Measurements from ENCODE around the gene ADPRHL1.

DNA sequence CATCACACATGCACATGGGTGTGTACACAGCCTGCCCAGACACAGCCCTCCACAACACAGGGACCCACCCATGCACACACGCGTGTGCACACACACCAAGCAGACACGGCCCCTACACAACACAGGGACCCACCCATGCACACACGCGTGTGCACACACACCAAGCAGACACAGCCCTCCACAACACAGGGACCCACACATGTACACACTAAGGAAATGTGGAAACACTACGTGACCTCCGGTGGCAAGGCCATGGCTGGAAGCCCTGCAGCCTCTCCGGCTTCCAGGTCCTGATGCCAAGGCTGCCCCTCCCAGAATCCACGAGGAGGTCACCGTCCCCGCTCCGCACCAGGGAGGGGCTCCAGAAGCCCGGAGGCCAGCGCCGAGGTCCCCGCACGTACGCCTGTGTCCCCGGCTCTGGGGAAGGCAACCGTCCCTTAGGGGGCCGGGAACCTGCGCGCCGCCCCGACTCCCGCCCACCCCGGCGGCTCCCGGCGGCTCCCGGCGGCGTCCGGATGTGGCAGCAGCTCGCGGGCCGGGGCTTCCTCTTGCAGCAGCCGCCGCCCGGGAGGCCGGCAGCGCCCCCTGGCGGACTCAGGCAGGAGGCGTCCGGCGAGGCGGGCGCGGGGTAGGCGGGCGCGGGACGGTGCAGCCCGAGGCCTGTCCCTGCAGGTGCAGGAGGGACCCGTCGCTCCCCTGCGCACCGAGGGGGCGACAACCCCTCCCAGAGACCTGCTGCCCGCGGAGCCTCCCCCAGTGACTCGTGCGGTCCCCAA is 59.5 kb downstream of the ADPRHL1 start:
- peak; percentile 61; the same call in 1 of the 2 replicates for TF ChIP-seq CTCF (conservative IDR thresholded peaks at IDR 0.05)
- no peak for TF ChIP-seq EZH2 (IDR thresholded peaks at IDR 0.05; ENCODE audit: low read depth)
